Right cardiac atrium (tissue), 5 donors: Measurements from ENCODE around the gene AACS. TPM values are rescaled to one million over a fixed set of nuclear protein-coding genes. Genes with fewer than 3 reads are reported as not detected.

Experiments
- ATAC-seq, 2 donors: fragments of 200-7000 bp; cut with Tn5 transposase; one replicate each; pipeline versions ENCODE4 v1.8.0 to v1.9.1; 2020; ENCODE audit warnings: moderate library complexity in 2 of 2, mild to moderate bottlenecking in 1 of 2
- DNase-seq, 3 donors: peaks; one replicate each; pipeline ENCODE4 v3.0.0-alpha.2; 2020
- H3K27ac ChIP-seq: one replicate; pipeline ENCODE4 v1.5.1; 2013; ENCODE audit warnings: mild to moderate bottlenecking, low read length, control low read depth, moderate library complexity
- H3K27me3 ChIP-seq: one replicate; pipeline ENCODE4 v1.6.1; 2013; ENCODE audit not compliant: control insufficient read depth, insufficient read depth
- H3K4me1 ChIP-seq: one replicate; pipeline ENCODE4 v1.6.1; 2013; ENCODE audit warnings: low read length; ENCODE audit not compliant: control insufficient read depth, insufficient read depth
- H3K4me3 ChIP-seq: one replicate; pipeline ENCODE4 v1.5.1; 2013; ENCODE audit warnings: low read length, control low read depth
- H3K9me3 ChIP-seq: one replicate; pipeline ENCODE4 v1.6.1; 2013; ENCODE audit warnings: low read length; ENCODE audit not compliant: control insufficient read depth
- WGBS: extraction: QIAGEN DNeasy Blood & Tissue Kit; methylation state at CpG from one replicate; pipeline ENCODE4 v1.1.7; 2013; 5-methylcytosine and 5-hydroxymethylcytosine counted together
- intact Hi-C, 4 donors: fragments of 100-400 bp; cut with DNase I; formaldehyde crosslinking; loops; one replicate each; pipeline versions ENCODE4 v1.11.0 to v1.14.0; 2022 to 2023
- long read RNA-seq, 4 donors: library from polyadenylated mRNA; unstranded; transcript quantifications; one replicate each; pipeline ENCODE4 v2.0.0, GENCODE V29; 2020 to 2021
- polyA plus RNA-seq: library from polyadenylated mRNA; stranded (reverse); fragments of 200-250 nt; gene quantifications from one replicate; pipeline ENCODE4 v1.2.3, GENCODE V29; 2013
- total RNA-seq, 4 donors: library from RNA; stranded (reverse); fragmentation: NEBNext Ultra II Directional; extraction: Animal tissue kit (Norgen Biotek cat#: 25700); gene quantifications; one replicate each; pipeline ENCODE4 v1.2.1, GENCODE V29; 2021
- donor health status: healthy with polysubstance abuse.
- donor health status: DM: no; HTN: yes; CAD: no.
- donor health status: DM: no; HTN: no; CAD: no.
- donor health status: DM: no; HTN: yes; CAD: no; lungs with severe emphysema.
- donor health status: DM: yes; HTN: yes; CAD: no.

Gene AACS, protein sequence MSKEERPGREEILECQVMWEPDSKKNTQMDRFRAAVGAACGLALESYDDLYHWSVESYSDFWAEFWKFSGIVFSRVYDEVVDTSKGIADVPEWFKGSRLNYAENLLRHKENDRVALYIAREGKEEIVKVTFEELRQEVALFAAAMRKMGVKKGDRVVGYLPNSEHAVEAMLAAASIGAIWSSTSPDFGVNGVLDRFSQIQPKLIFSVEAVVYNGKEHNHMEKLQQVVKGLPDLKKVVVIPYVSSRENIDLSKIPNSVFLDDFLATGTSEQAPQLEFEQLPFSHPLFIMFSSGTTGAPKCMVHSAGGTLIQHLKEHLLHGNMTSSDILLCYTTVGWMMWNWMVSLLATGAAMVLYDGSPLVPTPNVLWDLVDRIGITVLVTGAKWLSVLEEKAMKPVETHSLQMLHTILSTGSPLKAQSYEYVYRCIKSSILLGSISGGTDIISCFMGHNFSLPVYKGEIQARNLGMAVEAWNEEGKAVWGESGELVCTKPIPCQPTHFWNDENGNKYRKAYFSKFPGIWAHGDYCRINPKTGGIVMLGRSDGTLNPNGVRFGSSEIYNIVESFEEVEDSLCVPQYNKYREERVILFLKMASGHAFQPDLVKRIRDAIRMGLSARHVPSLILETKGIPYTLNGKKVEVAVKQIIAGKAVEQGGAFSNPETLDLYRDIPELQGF
- total RNA-seq (10 to 100 TPM; 11.2 to 12.4 (median 11.7) TPM), polyA plus RNA-seq (11.1 TPM)
- long read RNA-seq, donor 1, transcript AACS-201 (18 exons, 3,316 nt) = major isoform, 20 of 34 reads
- long read RNA-seq, donor 1, partial matches to known transcripts = 7 of 34 reads
- long read RNA-seq, donor 1, other reads (novel, unspliced or antisense) = 7 of 34 reads
- long read RNA-seq, donor 2, transcript AACS-201 (18 exons, 3,316 nt) = major isoform, 11 of 16 reads
- long read RNA-seq, donor 2, partial matches to known transcripts = 1 of 16 reads
- long read RNA-seq, donor 2, other reads (novel, unspliced or antisense) = 4 of 16 reads
- long read RNA-seq, donor 3, transcript AACS-201 (18 exons, 3,316 nt) = major isoform, 43 of 78 reads
- long read RNA-seq, donor 3, partial matches to known transcripts = 3 of 78 reads
- long read RNA-seq, donor 3, other reads (novel, unspliced or antisense) = 31 of 78 reads
- long read RNA-seq, donor 4, transcript AACS-201 (18 exons, 3,316 nt) = major isoform, 16 of 22 reads
- long read RNA-seq, donor 4, partial matches to known transcripts = 0 of 22 reads
- long read RNA-seq, donor 4, other reads (novel, unspliced or antisense) = 5 of 22 reads

DNA sequence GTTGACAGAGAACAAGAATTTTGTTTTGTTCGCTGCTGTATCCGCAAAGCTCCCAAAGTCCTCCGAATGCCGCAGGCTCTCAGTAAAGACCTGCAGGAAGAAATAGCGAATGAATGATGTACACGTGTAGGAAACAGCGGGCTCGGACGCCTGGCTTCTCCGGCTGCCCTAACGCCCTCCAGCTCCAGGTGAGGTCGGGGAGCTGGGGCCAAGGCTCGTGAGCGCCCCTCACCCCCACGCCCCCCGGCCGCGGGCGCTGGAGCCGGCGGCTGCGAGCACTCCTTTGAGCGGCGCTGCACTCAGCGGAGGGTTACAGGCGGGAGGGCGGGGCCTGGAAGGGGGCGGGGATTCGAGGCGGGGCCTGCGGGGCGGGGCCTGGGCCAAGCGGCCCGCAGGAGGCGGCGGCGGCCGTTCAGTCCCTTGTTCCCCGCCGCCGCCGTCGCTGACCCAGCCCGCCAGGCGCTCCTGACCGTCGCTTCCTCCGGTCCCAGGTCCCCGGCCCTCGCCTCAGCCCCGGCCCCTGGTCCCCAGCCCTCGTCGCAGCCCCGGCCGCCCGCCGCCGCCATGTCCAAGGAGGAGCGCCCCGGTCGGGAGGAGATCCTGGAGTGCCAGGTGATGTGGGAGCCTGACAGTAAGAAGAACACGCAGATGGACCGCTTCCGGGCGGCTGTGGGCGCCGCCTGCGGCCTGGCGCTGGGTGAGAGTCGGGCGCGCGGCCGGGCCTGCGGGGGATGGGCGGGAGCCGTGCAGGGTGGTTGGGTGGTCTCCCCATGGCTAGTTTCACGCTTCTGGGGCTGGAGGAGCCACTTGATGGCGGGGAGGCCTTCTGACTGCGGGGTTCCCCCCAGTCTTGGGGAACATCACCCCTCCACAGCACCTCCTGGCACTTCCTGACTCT is at the start of gene AACS:
TSS of gene AACS (plus strand) at position 415 of the 898 bp plus-strand sequence. CDS start at position 565, 150 bp downstream.
- WGBS = under 1% methylated on average over 80 of the region's 80 CpGs
- intact Hi-C loops = loop anchor here in 1 of 4 donors (10.0 kb wide), 1 partner anchor 70 kb away; the partner anchor contains the start of gene BRI3BP

DNA sequence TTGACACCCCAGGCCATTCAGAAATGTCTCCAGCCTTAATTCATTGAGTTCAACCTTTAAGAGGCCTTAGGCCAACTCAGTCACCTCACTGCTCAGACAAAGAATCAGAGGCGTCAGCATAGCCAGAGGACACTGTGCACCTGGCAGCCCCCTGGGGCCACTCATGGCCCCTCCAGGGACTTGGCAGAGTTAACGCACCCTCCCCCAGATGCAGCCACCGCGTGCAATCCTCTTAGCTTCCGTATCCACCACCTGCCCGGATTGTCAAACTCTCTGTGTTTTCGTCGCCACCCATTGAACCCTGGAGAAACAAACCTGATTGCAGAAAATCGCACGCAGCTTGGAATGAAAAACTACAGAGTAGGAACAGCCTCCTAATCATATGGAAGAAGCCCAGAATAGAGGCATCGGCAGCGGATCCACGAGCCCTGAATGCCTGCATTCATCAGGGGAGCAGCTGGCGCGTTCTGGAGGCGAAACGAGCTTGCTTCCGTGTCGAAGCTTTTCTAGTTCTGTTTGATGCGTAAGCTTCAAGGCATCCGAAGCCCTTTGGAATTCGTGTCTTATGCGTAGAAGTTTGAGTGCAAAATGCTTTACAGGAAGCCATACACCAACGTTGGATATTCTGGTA is 49.4 kb upstream of the AACS start:
- intact Hi-C loops = no loop called here
- H3K4me1 ChIP-seq = no peaks in the 10 kb centered on the region
- H3K9me3 ChIP-seq = no peaks in the 10 kb centered on the region
- DNase-seq (no peak), ATAC-seq (no peak)
- no peak overlapping the region for H3K4me3 ChIP-seq
- WGBS = 87% methylated on average over 24 of the region's 24 CpGs
- no peaks in the 10 kb centered on the region for H3K27me3 ChIP-seq
- no peak overlapping the region for H3K27ac ChIP-seq

More for the DNA sequence above, at the start of gene AACS:
- H3K27ac ChIP-seq = peak within 1 kb of the TSS; percentile 26
- peak within 1 kb of the TSS; percentile 73 for H3K4me3 ChIP-seq
- H3K27me3 ChIP-seq = no peaks in the 10 kb centered on the region
- H3K9me3 ChIP-seq = no peaks in the 10 kb centered on the region
- DNase-seq (peak; percentile 79 to 92 (median 90)), ATAC-seq (peak; percentile 97)
- H3K4me1 ChIP-seq = peaks cover 4% of the 10 kb centered on the region

DNA sequence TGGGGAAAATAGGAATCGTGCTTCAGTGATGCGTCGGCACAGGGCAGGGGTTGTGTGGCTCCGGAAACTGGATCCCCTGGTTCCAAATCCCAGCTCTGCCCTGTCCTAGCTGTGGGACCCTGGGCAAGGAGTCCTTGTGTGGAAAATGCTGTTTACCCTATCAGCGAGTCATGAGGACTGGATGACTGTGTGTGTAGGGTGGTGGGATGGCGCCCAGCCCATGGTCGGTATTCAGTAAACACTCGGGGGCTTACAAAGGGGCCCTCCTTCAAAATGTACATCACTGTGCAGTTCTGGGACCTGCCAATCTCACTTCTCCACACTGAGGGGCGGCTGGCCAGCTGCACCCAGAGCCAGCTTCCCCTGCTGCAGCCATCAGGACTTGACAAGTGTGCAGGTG is 47.4 kb upstream of the AACS start:
- WGBS = 93% methylated on average over 9 of the region's 9 CpGs
- Histone ChIP-seq H3K4me3 (no peak overlapping the region), H3K27ac (no peak overlapping the region), H3K27me3 (no peaks in the 10 kb centered on the region), H3K4me1 (no peaks in the 10 kb centered on the region), H3K9me3 (no peaks in the 10 kb centered on the region)
- DNase-seq = no peak
- intact Hi-C loops = no loop called here
- no peak for ATAC-seq

DNA sequence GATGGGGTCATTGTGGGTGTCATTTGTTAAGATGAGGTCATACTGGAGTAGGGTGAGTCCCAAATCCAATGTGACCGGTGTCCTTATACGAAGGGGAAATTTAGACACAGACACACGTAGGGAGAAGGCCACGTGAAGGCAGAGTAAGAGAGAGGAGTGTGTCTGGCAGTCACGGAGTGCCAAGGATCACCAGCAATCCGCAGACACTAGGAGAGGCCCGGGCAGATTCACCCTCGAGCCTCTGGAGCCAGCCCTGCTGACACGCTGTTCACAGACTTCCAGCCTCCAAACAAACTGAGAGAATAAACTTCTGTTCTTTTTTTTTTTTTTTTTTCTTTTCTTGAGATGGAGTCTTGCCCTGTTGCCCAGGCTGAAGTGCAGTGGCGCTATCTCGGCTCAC is 46.9 kb upstream of the AACS start:
- H3K4me3 ChIP-seq = no peak overlapping the region
- H3K9me3 ChIP-seq = peaks cover 1% of the 10 kb centered on the region
- WGBS = 94% methylated on average over 11 of the region's 11 CpGs
- no peak for ATAC-seq
- no peaks in the 10 kb centered on the region for H3K27me3 ChIP-seq
- intact Hi-C loops = no loop called here
- DNase-seq = no peak
- H3K27ac ChIP-seq = no peak overlapping the region
- no peaks in the 10 kb centered on the region for H3K4me1 ChIP-seq

DNA sequence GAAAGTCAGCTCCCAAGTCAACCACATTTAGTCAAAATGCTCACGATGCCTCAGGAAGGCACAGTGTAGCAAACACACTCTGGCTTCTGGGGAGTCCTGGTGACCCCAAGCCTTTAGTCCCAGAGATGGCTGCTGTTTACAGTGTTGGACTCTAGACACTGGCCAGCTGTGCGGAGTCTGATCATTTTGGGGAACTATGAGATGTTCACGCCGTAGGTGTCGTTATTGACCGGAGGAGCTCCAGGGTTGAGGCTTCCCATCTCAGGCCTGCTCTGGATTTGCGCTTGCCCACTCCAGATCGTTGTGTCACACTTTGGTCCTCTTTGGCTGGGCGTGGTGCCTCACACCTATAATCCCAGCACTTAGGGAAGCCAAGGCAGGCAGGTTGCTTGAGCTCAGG is 44.1 kb upstream of the AACS start:
- Histone ChIP-seq H3K4me1 (no peaks in the 10 kb centered on the region), H3K27me3 (no peaks in the 10 kb centered on the region), H3K9me3 (peaks cover 1% of the 10 kb centered on the region), H3K4me3 (no peak overlapping the region), H3K27ac (no peak overlapping the region)
- 96% methylated on average over 9 of the region's 9 CpGs for WGBS
- intact Hi-C loops = no loop called here
- DNase-seq (no peak), ATAC-seq (no peak)

DNA sequence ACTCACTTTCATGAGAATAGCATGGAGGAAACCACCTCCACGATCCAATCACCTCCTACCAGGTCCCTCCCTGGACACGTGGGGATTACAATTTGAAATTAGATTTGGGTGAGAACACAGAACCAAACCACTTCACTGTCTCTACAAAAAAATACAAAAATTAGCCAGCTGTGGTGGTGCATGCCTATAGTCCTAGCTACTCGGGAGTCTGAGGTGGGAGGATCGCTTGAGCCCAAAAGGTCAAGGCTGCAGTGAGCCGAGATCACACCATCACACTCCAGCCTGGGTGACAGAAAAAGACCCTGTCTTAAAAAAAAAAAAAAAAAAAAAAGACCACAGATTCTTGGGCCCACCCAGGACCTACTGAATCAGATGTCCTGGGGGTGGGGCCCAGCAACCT is 43.5 kb upstream of the AACS start:
- DNase-seq = no peak
- no peak for ATAC-seq
- Histone ChIP-seq H3K4me3 (no peak overlapping the region), H3K9me3 (peaks cover 1% of the 10 kb centered on the region), H3K27me3 (no peaks in the 10 kb centered on the region), H3K27ac (no peak overlapping the region), H3K4me1 (no peaks in the 10 kb centered on the region)
- intact Hi-C loops = no loop called here
- 83% methylated on average over 5 of the region's 5 CpGs for WGBS

DNA sequence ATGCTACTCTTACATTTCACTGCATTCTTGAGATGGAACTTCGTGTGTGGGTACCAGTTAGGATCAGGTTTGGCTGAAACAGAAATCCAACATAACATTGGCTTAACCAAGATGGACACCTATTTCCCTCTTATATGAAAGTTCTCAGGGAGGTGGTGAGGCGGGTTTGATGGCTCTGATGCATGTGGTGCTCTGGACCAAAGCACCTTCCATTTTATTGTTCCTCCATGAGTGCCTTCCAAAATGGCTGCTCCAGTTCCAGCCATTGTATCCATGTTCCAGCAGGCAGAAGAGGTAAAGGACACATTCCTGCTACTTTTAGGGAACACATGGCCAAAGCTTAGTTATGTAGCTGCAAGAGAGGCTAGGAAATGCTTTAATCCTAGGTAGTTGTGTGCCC is 42.2 kb upstream of the AACS start:
- WGBS = 97% methylated on average over 2 of the region's 2 CpGs
- no peak for ATAC-seq

DNA sequence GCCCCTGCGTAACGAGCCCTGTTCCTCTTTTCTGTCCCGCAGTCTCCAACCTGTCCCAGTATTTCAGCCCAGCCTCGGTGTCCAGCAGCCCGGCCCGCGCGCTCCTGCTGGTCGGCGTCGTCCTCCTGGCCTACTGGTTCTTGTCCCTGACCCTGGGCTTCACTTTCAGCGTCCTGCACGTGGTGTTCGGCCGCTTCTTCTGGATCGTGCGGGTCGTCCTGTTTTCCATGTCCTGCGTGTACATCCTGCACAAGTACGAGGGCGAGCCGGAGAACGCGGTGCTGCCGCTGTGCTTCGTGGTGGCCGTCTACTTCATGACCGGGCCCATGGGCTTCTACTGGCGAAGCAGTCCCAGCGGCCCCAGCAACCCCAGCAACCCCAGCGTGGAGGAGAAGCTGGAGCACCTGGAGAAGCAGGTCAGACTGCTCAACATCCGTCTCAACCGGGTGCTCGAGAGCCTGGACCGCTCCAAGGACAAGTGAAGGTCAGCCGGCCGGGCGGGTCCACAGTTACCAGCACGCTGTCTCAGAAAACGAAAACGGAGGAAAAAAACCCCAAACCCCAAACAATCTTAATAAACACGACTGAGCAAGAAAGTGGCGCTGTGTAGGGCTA is 40.2 kb upstream of the AACS start:
- Histone ChIP-seq H3K27me3 (no peaks in the 10 kb centered on the region), H3K4me1 (no peaks in the 10 kb centered on the region), H3K4me3 (no peak overlapping the region), H3K27ac (no peak overlapping the region), H3K9me3 (peaks cover 1% of the 10 kb centered on the region)
- 94% methylated on average over 43 of the region's 43 CpGs for WGBS
- intact Hi-C loops = no loop called here
- ATAC-seq (no peak), DNase-seq (no peak)

More for the DNA sequence above, 42.2 kb upstream of the AACS start:
- H3K27me3 ChIP-seq = no peaks in the 10 kb centered on the region
- no peaks in the 10 kb centered on the region for H3K4me1 ChIP-seq
- H3K9me3 ChIP-seq = peaks cover 1% of the 10 kb centered on the region
- no peak overlapping the region for H3K4me3 ChIP-seq
- H3K27ac ChIP-seq = no peak overlapping the region
- intact Hi-C loops = no loop called here
- DNase-seq = no peak

DNA sequence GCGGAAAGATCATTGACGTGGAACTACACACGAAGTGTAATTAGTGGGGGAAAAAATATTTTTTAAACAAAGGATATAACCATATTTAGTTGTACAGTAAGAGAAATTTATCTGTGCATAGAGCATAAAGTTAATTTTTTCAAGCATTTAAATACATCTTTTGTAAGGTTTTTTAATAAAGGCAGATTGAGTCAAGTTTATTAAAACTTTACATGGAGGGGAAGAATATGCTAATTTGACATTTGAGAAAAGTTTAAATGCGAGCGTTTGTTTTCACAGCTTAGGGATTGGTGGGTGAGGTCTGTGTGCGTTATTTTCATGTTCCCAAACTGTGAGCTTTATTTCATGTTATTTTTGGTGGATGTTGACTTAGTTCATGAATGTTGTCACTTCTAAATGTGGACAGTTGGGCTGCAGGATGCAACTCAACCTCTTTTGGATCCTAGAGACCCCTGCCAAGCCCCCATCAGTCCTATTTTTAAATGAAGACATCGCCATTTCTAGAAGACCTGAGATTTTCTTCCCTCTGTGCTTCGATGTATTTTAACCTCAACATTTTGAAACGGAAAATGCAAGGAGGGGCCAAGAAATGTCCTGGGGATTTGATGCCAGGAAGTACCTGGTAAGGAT is 39.5 kb upstream of the AACS start:
- H3K27ac ChIP-seq = no peak overlapping the region
- intact Hi-C loops = no loop called here
- 86% methylated on average over 9 of the region's 9 CpGs for WGBS
- peaks cover 1% of the 10 kb centered on the region for H3K9me3 ChIP-seq
- H3K4me1 ChIP-seq = no peaks in the 10 kb centered on the region
- H3K27me3 ChIP-seq = no peaks in the 10 kb centered on the region
- no peak overlapping the region for H3K4me3 ChIP-seq
- DNase-seq (no peak), ATAC-seq (no peak)
